ENCODE measurements around the gene TRIM43B. TPM values are rescaled to one million over a fixed set of nuclear protein-coding genes. Genes with fewer than 3 reads are reported as not detected.

The TRIM43B gene
- total RNA-seq, 1 experiment from 2014 or later, result not detected

DNA sequence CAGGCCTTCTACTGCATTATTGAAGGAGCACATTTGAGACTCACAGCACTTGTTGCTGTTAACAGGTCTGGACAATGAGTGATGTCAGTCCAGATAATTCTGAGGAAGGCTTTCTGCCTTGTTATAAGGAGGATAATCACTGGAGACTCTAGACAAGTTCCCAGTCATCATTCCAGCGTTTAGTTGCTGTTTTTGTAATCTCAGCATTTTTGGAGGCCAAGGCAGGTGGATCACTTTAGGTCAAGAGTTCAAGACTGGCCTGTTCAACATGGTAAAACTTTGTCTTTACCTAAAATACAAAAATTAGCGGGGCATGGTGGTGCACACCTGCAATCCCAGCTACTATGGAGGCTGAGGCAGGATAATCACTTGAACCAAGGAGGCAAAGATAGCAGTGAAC lies 39.6 kb upstream of the TRIM43B start:
- no peak overlapping the region for H3K27ac Mint-ChIP-seq
- no peaks in the 10 kb centered on the region for H3K9me3 Mint-ChIP-seq
- no peaks in the 10 kb centered on the region for H3K4me1 Mint-ChIP-seq
- no peak overlapping the region for H3K4me3 Mint-ChIP-seq
- ATAC-seq (no peak), DNase-seq (ENCODE audit: low spot score) (no peak)
- no peaks in the 10 kb centered on the region for H3K36me3 Mint-ChIP-seq
- peaks cover 11% of the 10 kb centered on the region for H3K27me3 Mint-ChIP-seq (ENCODE audit: low read depth)
- TF ChIP-seq ETV6 (CRISPR knock-in tag; IDR thresholded peaks at IDR 0.05), result no peak
- TF ChIP-seq, protein P1, sequence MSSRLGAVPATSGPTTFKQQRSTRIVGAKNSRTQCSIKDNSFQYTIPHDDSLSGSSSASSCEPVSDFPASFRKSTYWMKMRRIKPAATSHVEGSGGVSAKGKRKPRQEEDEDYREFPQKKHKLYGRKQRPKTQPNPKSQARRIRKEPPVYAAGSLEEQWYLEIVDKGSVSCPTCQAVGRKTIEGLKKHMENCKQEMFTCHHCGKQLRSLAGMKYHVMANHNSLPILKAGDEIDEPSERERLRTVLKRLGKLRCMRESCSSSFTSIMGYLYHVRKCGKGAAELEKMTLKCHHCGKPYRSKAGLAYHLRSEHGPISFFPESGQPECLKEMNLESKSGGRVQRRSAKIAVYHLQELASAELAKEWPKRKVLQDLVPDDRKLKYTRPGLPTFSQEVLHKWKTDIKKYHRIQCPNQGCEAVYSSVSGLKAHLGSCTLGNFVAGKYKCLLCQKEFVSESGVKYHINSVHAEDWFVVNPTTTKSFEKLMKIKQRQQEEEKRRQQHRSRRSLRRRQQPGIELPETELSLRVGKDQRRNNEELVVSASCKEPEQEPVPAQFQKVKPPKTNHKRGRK (CRISPR knock-in tag; IDR thresholded peaks at IDR 0.05; ENCODE audit: borderline replicate concordance), result no peak
- no peak for TF ChIP-seq ZNF121 (CRISPR knock-in tag; IDR thresholded peaks at IDR 0.05)
- no peak for TF ChIP-seq FOXP1 (CRISPR knock-in tag; IDR thresholded peaks at IDR 0.05; ENCODE audit: borderline replicate concordance)
- TF ChIP-seq, protein P2, sequence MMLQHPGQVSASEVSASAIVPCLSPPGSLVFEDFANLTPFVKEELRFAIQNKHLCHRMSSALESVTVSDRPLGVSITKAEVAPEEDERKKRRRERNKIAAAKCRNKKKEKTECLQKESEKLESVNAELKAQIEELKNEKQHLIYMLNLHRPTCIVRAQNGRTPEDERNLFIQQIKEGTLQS (CRISPR knock-in tag; conservative IDR thresholded peaks at IDR 0.05), result no peak
- TF ChIP-seq ZNF317 (CRISPR knock-in tag; IDR thresholded peaks at IDR 0.05; ENCODE audit: borderline replicate concordance, low read depth), result no peak
- no peak for TF ChIP-seq SP1 (CRISPR knock-in tag; conservative IDR thresholded peaks at IDR 0.05)
- TF ChIP-seq, protein P3, sequence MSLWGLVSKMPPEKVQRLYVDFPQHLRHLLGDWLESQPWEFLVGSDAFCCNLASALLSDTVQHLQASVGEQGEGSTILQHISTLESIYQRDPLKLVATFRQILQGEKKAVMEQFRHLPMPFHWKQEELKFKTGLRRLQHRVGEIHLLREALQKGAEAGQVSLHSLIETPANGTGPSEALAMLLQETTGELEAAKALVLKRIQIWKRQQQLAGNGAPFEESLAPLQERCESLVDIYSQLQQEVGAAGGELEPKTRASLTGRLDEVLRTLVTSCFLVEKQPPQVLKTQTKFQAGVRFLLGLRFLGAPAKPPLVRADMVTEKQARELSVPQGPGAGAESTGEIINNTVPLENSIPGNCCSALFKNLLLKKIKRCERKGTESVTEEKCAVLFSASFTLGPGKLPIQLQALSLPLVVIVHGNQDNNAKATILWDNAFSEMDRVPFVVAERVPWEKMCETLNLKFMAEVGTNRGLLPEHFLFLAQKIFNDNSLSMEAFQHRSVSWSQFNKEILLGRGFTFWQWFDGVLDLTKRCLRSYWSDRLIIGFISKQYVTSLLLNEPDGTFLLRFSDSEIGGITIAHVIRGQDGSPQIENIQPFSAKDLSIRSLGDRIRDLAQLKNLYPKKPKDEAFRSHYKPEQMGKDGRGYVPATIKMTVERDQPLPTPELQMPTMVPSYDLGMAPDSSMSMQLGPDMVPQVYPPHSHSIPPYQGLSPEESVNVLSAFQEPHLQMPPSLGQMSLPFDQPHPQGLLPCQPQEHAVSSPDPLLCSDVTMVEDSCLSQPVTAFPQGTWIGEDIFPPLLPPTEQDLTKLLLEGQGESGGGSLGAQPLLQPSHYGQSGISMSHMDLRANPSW (CRISPR knock-in tag; conservative IDR thresholded peaks at IDR 0.05; ENCODE audit: low read depth), result no peak
- no peak for TF ChIP-seq TP53 (CRISPR knock-in tag; IDR thresholded peaks at IDR 0.05)
- TF ChIP-seq ZNF396 (CRISPR knock-in tag; IDR thresholded peaks at IDR 0.05; ENCODE audit: borderline replicate concordance), result no peak
- TF ChIP-seq, protein P4, sequence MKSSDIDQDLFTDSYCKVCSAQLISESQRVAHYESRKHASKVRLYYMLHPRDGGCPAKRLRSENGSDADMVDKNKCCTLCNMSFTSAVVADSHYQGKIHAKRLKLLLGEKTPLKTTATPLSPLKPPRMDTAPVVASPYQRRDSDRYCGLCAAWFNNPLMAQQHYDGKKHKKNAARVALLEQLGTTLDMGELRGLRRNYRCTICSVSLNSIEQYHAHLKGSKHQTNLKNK (CRISPR knock-in tag; IDR thresholded peaks at IDR 0.05), result no peak
- TF ChIP-seq, protein P5, sequence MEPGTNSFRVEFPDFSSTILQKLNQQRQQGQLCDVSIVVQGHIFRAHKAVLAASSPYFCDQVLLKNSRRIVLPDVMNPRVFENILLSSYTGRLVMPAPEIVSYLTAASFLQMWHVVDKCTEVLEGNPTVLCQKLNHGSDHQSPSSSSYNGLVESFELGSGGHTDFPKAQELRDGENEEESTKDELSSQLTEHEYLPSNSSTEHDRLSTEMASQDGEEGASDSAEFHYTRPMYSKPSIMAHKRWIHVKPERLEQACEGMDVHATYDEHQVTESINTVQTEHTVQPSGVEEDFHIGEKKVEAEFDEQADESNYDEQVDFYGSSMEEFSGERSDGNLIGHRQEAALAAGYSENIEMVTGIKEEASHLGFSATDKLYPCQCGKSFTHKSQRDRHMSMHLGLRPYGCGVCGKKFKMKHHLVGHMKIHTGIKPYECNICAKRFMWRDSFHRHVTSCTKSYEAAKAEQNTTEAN (CRISPR knock-in tag; IDR thresholded peaks at IDR 0.05), result no peak
- CTCF ChIA-PET, result no interaction called here
- POLR2A ChIA-PET, result no interaction called here

DNA sequence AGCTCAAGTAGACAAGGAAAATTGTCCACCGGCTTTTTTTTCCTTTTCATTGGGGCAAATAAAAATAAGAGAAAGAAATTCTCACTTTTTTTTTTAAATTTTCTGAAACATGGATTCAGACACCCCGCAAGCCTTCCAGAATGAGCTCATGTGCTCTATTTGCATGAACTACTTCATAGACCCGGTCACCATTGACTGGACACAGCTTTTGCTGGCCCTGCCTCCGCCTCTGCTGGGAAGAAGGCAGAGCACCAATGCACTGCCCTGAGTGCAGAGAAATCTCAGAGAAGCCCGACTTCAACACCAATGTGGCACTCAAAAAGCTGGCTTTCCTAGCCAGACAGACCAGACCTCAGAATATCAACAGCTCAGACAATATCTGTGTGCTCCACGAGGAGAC lies 30.2 kb upstream of the TRIM43B start:
- H3K36me3 Mint-ChIP-seq, result no peaks in the 10 kb centered on the region
- POLR2A ChIA-PET, result no interaction called here
- ATAC-seq (no peak), DNase-seq (ENCODE audit: low spot score) (no peak)
- H3K4me3 Mint-ChIP-seq, result no peak overlapping the region
- H3K27ac Mint-ChIP-seq, result no peak overlapping the region
- peaks cover 3% of the 10 kb centered on the region; the same call in 1 of the 2 replicates for H3K27me3 Mint-ChIP-seq (ENCODE audit: low read depth)
- CTCF ChIA-PET, result interaction anchor here (1.0 kb wide), 1 partner anchor 126 kb away, joined by 3 read pairs; no protein-coding TSS in a partner anchor
- no peaks in the 10 kb centered on the region for H3K4me1 Mint-ChIP-seq
- H3K9me3 Mint-ChIP-seq, result no peaks in the 10 kb centered on the region
- TF ChIP-seq CREM (CRISPR knock-in tag; IDR thresholded peaks at IDR 0.05) (no peak), RORB (CRISPR knock-in tag; IDR thresholded peaks at IDR 0.05) (no peak), SP1 (CRISPR knock-in tag; conservative IDR thresholded peaks at IDR 0.05) (no peak), ZNF263 (CRISPR knock-in tag; IDR thresholded peaks at IDR 0.05; ENCODE audit: low read depth) (no peak), TP53 (CRISPR knock-in tag; IDR thresholded peaks at IDR 0.05) (no peak), GRHL2 (CRISPR knock-in tag; IDR thresholded peaks at IDR 0.05; ENCODE audit: insufficient replicate concordance, severe bottlenecking) (no peak), PRRX2 (CRISPR knock-in tag; IDR thresholded peaks at IDR 0.05) (no peak), ZBTB21 (CRISPR knock-in tag; IDR thresholded peaks at IDR 0.05; ENCODE audit: borderline replicate concordance) (no peak), GTF2I (CRISPR knock-in tag; conservative IDR thresholded peaks at IDR 0.05) (no peak), NFATC4 (CRISPR knock-in tag; IDR thresholded peaks at IDR 0.05) (no peak)
- TF ChIP-seq, protein P6, sequence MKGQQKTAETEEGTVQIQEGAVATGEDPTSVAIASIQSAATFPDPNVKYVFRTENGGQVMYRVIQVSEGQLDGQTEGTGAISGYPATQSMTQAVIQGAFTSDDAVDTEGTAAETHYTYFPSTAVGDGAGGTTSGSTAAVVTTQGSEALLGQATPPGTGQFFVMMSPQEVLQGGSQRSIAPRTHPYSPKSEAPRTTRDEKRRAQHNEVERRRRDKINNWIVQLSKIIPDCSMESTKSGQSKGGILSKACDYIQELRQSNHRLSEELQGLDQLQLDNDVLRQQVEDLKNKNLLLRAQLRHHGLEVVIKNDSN (CRISPR knock-in tag; IDR thresholded peaks at IDR 0.05), result no peak
- TF ChIP-seq, protein P7, sequence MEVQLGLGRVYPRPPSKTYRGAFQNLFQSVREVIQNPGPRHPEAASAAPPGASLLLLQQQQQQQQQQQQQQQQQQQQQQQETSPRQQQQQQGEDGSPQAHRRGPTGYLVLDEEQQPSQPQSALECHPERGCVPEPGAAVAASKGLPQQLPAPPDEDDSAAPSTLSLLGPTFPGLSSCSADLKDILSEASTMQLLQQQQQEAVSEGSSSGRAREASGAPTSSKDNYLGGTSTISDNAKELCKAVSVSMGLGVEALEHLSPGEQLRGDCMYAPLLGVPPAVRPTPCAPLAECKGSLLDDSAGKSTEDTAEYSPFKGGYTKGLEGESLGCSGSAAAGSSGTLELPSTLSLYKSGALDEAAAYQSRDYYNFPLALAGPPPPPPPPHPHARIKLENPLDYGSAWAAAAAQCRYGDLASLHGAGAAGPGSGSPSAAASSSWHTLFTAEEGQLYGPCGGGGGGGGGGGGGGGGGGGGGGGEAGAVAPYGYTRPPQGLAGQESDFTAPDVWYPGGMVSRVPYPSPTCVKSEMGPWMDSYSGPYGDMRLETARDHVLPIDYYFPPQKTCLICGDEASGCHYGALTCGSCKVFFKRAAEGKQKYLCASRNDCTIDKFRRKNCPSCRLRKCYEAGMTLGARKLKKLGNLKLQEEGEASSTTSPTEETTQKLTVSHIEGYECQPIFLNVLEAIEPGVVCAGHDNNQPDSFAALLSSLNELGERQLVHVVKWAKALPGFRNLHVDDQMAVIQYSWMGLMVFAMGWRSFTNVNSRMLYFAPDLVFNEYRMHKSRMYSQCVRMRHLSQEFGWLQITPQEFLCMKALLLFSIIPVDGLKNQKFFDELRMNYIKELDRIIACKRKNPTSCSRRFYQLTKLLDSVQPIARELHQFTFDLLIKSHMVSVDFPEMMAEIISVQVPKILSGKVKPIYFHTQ (CRISPR knock-in tag; IDR thresholded peaks at IDR 0.05), result no peak
- TF ChIP-seq, protein P8, sequence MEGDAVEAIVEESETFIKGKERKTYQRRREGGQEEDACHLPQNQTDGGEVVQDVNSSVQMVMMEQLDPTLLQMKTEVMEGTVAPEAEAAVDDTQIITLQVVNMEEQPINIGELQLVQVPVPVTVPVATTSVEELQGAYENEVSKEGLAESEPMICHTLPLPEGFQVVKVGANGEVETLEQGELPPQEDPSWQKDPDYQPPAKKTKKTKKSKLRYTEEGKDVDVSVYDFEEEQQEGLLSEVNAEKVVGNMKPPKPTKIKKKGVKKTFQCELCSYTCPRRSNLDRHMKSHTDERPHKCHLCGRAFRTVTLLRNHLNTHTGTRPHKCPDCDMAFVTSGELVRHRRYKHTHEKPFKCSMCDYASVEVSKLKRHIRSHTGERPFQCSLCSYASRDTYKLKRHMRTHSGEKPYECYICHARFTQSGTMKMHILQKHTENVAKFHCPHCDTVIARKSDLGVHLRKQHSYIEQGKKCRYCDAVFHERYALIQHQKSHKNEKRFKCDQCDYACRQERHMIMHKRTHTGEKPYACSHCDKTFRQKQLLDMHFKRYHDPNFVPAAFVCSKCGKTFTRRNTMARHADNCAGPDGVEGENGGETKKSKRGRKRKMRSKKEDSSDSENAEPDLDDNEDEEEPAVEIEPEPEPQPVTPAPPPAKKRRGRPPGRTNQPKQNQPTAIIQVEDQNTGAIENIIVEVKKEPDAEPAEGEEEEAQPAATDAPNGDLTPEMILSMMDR (IDR thresholded peaks at IDR 0.05), result no peak
- TF ChIP-seq, protein P9, sequence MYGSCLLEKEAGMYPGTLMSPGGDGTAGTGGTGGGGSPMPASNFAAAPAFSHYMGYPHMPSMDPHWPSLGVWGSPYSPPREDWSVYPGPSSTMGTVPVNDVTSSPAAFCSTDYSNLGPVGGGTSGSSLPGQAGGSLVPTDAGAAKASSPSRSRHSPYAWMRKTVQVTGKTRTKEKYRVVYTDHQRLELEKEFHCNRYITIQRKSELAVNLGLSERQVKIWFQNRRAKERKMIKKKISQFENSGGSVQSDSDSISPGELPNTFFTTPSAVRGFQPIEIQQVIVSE (CRISPR knock-in tag; IDR thresholded peaks at IDR 0.05; ENCODE audit: borderline replicate concordance), result no peak
